Measurements from ENCODE around the gene CFAP410. TPM values are rescaled to one million over a fixed set of nuclear protein-coding genes. Genes with fewer than 3 reads are reported as not detected.

CFAP410 gene
- total RNA-seq, 1 experiment from 2014 or later, result 19.3 TPM

DNA sequence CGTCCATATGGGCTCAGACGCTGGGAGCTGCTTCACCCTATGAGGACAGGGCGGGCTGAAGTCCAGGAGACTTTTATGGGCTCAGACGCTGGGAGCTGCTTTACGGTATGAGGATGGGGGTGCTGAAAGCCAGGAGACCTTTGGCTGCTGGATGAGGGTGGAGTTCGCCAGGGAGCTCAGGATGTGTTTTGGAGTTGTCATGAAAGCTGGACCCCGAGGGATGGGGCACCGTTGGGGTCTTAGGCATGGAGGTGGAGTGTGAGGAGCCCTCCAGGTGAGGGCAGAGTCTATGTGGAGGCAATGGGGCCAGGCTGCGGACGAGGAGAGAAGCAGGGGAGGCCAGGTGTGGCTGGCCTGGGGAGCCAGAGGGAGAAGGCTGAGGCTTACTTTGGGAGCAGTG, 41.7 kb upstream of the CFAP410 start (continued):
- TF ChIP-seq, protein P1, sequence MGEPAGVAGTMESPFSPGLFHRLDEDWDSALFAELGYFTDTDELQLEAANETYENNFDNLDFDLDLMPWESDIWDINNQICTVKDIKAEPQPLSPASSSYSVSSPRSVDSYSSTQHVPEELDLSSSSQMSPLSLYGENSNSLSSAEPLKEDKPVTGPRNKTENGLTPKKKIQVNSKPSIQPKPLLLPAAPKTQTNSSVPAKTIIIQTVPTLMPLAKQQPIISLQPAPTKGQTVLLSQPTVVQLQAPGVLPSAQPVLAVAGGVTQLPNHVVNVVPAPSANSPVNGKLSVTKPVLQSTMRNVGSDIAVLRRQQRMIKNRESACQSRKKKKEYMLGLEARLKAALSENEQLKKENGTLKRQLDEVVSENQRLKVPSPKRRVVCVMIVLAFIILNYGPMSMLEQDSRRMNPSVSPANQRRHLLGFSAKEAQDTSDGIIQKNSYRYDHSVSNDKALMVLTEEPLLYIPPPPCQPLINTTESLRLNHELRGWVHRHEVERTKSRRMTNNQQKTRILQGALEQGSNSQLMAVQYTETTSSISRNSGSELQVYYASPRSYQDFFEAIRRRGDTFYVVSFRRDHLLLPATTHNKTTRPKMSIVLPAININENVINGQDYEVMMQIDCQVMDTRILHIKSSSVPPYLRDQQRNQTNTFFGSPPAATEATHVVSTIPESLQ (CRISPR knock-in tag; IDR thresholded peaks at IDR 0.05), result no peak
- TF ChIP-seq JUN (CRISPR knock-in tag; IDR thresholded peaks at IDR 0.05) (no peak), ZNF219 (CRISPR knock-in tag; IDR thresholded peaks at IDR 0.05; ENCODE audit: borderline replicate concordance) (no peak), TCF7 (CRISPR knock-in tag; IDR thresholded peaks at IDR 0.05; ENCODE audit: low read depth) (no peak), ETV6 (CRISPR knock-in tag; IDR thresholded peaks at IDR 0.05) (no peak), NR3C1 (CRISPR knock-in tag; conservative IDR thresholded peaks at IDR 0.05; ENCODE audit: low read depth) (no peak), CREB1 (CRISPR knock-in tag; IDR thresholded peaks at IDR 0.05) (no peak)
- TF ChIP-seq, protein P2, sequence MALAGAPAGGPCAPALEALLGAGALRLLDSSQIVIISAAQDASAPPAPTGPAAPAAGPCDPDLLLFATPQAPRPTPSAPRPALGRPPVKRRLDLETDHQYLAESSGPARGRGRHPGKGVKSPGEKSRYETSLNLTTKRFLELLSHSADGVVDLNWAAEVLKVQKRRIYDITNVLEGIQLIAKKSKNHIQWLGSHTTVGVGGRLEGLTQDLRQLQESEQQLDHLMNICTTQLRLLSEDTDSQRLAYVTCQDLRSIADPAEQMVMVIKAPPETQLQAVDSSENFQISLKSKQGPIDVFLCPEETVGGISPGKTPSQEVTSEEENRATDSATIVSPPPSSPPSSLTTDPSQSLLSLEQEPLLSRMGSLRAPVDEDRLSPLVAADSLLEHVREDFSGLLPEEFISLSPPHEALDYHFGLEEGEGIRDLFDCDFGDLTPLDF (CRISPR knock-in tag; IDR thresholded peaks at IDR 0.05), result no peak

DNA sequence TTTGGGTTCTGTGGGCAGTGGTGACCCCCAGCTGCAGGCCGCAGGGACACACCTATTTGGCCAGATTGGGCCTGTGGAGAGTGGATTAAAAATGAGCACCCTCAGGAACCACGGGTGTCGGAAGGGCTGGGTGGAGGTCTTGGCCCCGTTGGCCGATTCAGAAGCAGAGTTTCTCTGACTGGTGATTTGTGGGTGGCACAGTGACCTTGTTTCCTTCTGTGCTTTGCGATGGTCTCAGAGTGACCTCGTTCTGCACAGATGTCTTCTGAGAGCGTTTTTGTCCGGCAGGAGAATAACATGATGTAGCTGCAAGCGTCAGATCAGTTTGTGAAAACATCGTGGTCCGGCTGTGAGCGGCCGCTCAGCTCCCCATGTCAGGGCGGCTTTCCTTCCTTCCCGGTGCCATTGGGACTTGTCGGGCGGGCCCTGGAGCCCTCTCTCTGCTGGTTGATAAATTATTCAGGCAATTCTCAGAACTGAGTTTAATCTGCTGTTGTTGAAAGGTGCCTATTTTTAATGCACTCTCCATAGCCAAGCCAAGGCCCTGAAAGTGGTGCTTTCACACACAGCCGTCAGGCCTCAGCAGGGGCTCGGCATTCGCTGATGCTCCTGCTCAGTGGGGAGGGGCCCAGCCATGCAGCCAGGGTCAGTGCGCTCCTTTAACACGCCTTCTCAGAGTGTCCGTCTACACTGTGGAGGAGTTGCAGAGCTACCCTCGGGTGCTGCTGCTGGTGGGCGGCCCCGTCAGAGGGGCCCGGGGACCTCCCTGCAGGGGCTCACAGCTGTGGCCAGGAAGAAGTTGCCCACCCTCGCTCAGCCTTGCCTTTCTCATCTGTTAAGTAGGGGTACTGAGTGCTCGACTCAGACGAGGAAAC, 41.0 kb upstream of the CFAP410 start:
- ChIA-PET POLR2A (interaction anchor here (0.6 kb wide), 1 partner anchor 1568 kb away, joined by 3 read pairs; no protein-coding TSS in a partner anchor), CTCF (interaction anchor here (1.5 kb wide), 1 partner anchor 11 kb away, joined by 5 read pairs; no protein-coding TSS in a partner anchor)
- Mint-ChIP-seq H3K9me3 (peaks cover 27% of the 10 kb centered on the region), H3K36me3 (peaks cover 14% of the 10 kb centered on the region), H3K27ac (no peak overlapping the region; the same call in 1 of the 2 replicates), H3K4me3 (no peak overlapping the region), H3K4me1 (peaks cover 17% of the 10 kb centered on the region), H3K27me3 (ENCODE audit: low read depth) (peaks cover 5% of the 10 kb centered on the region)
- DNase-seq (ENCODE audit: low spot score) (no peak), ATAC-seq (peak; percentile 72)
- TF ChIP-seq, protein P3, sequence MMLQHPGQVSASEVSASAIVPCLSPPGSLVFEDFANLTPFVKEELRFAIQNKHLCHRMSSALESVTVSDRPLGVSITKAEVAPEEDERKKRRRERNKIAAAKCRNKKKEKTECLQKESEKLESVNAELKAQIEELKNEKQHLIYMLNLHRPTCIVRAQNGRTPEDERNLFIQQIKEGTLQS (CRISPR knock-in tag; conservative IDR thresholded peaks at IDR 0.05), result no peak
- TF ChIP-seq, protein P4, sequence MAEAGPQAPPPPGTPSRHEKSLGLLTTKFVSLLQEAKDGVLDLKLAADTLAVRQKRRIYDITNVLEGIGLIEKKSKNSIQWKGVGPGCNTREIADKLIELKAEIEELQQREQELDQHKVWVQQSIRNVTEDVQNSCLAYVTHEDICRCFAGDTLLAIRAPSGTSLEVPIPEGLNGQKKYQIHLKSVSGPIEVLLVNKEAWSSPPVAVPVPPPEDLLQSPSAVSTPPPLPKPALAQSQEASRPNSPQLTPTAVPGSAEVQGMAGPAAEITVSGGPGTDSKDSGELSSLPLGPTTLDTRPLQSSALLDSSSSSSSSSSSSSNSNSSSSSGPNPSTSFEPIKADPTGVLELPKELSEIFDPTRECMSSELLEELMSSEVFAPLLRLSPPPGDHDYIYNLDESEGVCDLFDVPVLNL (CRISPR knock-in tag; IDR thresholded peaks at IDR 0.05; ENCODE audit: borderline replicate concordance, low read depth), result no peak
- TF ChIP-seq RELA (CRISPR knock-in tag; IDR thresholded peaks at IDR 0.05; ENCODE audit: borderline replicate concordance) (no peak), NR2C2 (CRISPR knock-in tag; IDR thresholded peaks at IDR 0.05) (no peak), MXD4 (CRISPR knock-in tag; IDR thresholded peaks at IDR 0.05; ENCODE audit: borderline replicate concordance) (no peak), OVOL2 (CRISPR knock-in tag; IDR thresholded peaks at IDR 0.05; ENCODE audit: borderline replicate concordance) (no peak), ZNF671 (CRISPR knock-in tag; IDR thresholded peaks at IDR 0.05) (no peak), SOX15 (CRISPR knock-in tag; IDR thresholded peaks at IDR 0.05) (no peak), NR1H2 (CRISPR knock-in tag; IDR thresholded peaks at IDR 0.05) (no peak)
- TF ChIP-seq, protein P5, sequence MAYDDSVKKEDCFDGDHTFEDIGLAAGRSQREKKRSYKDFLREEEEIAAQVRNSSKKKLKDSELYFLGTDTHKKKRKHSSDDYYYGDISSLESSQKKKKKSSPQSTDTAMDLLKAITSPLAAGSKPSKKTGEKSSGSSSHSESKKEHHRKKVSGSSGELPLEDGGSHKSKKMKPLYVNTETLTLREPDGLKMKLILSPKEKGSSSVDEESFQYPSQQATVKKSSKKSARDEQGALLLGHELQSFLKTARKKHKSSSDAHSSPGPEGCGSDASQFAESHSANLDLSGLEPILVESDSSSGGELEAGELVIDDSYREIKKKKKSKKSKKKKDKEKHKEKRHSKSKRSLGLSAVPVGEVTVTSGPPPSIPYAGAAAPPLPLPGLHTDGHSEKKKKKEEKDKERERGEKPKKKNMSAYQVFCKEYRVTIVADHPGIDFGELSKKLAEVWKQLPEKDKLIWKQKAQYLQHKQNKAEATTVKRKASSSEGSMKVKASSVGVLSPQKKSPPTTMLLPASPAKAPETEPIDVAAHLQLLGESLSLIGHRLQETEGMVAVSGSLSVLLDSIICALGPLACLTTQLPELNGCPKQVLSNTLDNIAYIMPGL (CRISPR knock-in tag; IDR thresholded peaks at IDR 0.05), result no peak
- TF ChIP-seq, protein P6, sequence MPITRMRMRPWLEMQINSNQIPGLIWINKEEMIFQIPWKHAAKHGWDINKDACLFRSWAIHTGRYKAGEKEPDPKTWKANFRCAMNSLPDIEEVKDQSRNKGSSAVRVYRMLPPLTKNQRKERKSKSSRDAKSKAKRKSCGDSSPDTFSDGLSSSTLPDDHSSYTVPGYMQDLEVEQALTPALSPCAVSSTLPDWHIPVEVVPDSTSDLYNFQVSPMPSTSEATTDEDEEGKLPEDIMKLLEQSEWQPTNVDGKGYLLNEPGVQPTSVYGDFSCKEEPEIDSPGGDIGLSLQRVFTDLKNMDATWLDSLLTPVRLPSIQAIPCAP (CRISPR knock-in tag; IDR thresholded peaks at IDR 0.05), result no peak
- TF ChIP-seq, protein P7, sequence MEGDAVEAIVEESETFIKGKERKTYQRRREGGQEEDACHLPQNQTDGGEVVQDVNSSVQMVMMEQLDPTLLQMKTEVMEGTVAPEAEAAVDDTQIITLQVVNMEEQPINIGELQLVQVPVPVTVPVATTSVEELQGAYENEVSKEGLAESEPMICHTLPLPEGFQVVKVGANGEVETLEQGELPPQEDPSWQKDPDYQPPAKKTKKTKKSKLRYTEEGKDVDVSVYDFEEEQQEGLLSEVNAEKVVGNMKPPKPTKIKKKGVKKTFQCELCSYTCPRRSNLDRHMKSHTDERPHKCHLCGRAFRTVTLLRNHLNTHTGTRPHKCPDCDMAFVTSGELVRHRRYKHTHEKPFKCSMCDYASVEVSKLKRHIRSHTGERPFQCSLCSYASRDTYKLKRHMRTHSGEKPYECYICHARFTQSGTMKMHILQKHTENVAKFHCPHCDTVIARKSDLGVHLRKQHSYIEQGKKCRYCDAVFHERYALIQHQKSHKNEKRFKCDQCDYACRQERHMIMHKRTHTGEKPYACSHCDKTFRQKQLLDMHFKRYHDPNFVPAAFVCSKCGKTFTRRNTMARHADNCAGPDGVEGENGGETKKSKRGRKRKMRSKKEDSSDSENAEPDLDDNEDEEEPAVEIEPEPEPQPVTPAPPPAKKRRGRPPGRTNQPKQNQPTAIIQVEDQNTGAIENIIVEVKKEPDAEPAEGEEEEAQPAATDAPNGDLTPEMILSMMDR (IDR thresholded peaks at IDR 0.05), result no peak
- TF ChIP-seq, protein P8, sequence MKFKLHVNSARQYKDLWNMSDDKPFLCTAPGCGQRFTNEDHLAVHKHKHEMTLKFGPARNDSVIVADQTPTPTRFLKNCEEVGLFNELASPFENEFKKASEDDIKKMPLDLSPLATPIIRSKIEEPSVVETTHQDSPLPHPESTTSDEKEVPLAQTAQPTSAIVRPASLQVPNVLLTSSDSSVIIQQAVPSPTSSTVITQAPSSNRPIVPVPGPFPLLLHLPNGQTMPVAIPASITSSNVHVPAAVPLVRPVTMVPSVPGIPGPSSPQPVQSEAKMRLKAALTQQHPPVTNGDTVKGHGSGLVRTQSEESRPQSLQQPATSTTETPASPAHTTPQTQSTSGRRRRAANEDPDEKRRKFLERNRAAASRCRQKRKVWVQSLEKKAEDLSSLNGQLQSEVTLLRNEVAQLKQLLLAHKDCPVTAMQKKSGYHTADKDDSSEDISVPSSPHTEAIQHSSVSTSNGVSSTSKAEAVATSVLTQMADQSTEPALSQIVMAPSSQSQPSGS (CRISPR knock-in tag; IDR thresholded peaks at IDR 0.05; ENCODE audit: borderline replicate concordance, low read depth), result no peak
